WERI-Rb-1 (cell line): ENCODE data around the gene FBXW5.

Experiments
- DNase-seq: peaks from one replicate; pipeline ENCODE4 v3.0.0-alpha.2; 2020
- H3K27ac ChIP-seq: fragments of 250-450 bp; sonication (Bioruptor Pico); 2 replicates; pipeline ENCODE4 v1.5.1; 2020; ENCODE audit warnings: mild to moderate bottlenecking, moderate library complexity
- H3K27me3 ChIP-seq: fragments of 250-450 bp; sonication (Bioruptor Pico); 2 replicates; pipeline ENCODE4 v1.5.1; 2021; ENCODE audit warnings: mild to moderate bottlenecking, low read depth, moderate library complexity; ENCODE audit not compliant: insufficient read depth, severe bottlenecking
- H3K36me3 ChIP-seq: fragments of 250-450 bp; sonication (Bioruptor Pico); 2 replicates; pipeline ENCODE4 v1.5.1; 2020; ENCODE audit warnings: mild to moderate bottlenecking, moderate library complexity
- H3K4me3 ChIP-seq: 2 replicates; pipeline ENCODE4 v1.5.1; 2011; ENCODE audit warnings: low read depth, mild to moderate bottlenecking, control low read depth, low read length
- H3K9me3 ChIP-seq: fragments of 250-450 bp; sonication (Bioruptor Pico); 2 replicates; pipeline ENCODE4 v1.5.1; 2021; ENCODE audit warnings: mild to moderate bottlenecking, moderate library complexity; ENCODE audit not compliant: severe bottlenecking
- TF ChIP-seq, protein P1 (sequence below): IDR thresholded peaks from 2 replicates; pipeline ENCODE4 v1.5.1; 2011; ENCODE audit warnings: low read depth, mild to moderate bottlenecking, control low read depth, inconsistent platforms, low read length

The FBXW5 gene

DNA sequence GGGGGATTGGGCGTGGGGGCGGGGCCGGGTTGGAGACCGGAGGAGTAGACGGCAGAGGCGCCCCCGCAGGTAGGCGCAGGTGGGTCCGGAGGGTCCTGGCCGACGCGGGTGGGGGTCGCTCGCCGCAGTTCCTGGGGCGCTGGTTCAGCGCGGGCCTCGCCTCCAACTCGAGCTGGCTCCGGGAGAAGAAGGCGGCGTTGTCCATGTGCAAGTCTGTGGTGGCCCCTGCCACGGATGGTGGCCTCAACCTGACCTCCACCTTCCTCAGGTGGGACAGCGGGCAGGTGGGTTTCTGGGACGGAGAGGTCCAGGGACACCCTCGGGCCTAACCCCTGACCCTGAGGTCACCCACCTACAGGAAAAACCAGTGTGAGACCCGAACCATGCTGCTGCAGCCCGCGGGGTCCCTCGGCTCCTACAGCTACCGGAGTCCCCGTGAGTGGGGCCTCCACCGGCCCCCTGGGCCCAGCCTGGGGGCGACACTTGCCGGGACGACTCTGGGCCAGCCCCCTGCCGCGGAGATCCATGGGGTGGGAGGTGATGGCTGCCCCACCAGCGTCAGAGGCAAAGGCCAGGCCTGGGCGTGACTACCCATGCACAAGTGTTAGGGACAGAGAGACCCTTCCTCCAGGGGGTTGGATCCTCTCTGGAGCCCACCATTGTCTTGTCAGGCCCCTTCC is 34.5 kb upstream of the FBXW5 start:
- Histone ChIP-seq H3K9me3 (no peaks in the 10 kb centered on the region), H3K4me3 (no peak overlapping the region), H3K36me3 (no peaks in the 10 kb centered on the region), H3K27me3 (no peaks in the 10 kb centered on the region), H3K27ac (no peak overlapping the region)
- no peak for DNase-seq
- TF ChIP-seq, protein P1, sequence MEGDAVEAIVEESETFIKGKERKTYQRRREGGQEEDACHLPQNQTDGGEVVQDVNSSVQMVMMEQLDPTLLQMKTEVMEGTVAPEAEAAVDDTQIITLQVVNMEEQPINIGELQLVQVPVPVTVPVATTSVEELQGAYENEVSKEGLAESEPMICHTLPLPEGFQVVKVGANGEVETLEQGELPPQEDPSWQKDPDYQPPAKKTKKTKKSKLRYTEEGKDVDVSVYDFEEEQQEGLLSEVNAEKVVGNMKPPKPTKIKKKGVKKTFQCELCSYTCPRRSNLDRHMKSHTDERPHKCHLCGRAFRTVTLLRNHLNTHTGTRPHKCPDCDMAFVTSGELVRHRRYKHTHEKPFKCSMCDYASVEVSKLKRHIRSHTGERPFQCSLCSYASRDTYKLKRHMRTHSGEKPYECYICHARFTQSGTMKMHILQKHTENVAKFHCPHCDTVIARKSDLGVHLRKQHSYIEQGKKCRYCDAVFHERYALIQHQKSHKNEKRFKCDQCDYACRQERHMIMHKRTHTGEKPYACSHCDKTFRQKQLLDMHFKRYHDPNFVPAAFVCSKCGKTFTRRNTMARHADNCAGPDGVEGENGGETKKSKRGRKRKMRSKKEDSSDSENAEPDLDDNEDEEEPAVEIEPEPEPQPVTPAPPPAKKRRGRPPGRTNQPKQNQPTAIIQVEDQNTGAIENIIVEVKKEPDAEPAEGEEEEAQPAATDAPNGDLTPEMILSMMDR: no peak

- Histone ChIP-seq H3K36me3 (no peaks in the 10 kb centered on the region), H3K27me3 (no peaks in the 10 kb centered on the region), H3K27ac (no peak overlapping the region), H3K9me3 (no peaks in the 10 kb centered on the region), H3K4me3 (no peak overlapping the region)
- TF ChIP-seq, protein P1: no peak
- no peak for DNase-seq
Observed at GRCh38 chr9:136978073-136978864, 33.7 kb upstream of the FBXW5 start.

DNA sequence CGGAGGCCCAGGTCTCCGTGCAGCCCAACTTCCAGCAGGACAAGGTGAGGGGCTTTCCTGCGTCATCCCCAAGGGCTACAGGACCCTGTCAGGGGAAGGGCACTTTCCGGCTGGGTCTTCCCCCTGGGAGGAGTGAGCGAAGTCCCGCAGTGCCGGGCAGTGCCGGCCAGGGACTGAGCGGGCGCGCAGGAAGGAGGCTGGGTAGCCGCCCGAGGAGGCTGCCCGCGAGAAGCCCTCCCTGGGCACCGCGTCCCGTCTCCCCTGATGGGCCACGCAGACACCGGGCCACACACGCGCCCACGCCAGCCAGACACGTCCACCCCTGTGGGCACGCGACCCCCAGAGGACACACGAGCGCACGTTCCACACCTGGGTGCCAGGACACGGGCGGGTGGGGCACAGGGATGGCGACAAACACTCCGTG is 33.1 kb upstream of the FBXW5 start:
- Histone ChIP-seq H3K27ac (no peak overlapping the region), H3K27me3 (no peaks in the 10 kb centered on the region), H3K4me3 (no peak overlapping the region), H3K9me3 (no peaks in the 10 kb centered on the region), H3K36me3 (no peaks in the 10 kb centered on the region)
- DNase-seq: no peak
- TF ChIP-seq, protein P1: no peak

DNA sequence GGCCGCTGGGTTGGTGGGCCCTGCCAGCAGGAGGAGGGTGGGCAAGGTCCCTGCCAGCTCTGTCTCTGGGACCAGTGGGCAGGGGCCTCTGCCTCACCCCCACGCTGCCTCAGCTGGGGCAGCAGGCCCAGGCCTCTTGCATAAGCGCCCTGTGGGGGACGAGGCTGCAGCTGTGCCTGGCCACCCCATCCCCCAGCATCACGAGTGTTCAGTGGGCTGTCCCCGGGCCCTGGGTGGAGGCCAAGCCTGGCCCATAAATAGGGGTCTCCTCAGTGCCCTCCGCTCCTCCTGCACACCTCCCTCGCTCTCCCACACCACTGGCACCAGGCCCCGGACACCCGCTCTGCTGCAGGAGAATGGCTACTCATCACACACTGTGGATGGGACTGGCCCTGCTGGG is 32.7 kb upstream of the FBXW5 start, which contains the start of gene PTGDS:
Gene PTGDS (plus strand): TSS at position 282 of the 400 bp plus-strand sequence. CDS start 75 bp downstream, at position 357.
- Histone ChIP-seq H3K27ac (no peak within 1 kb of the TSS), H3K27me3 (no peaks in the 10 kb centered on the region), H3K36me3 (no peaks in the 10 kb centered on the region), H3K9me3 (no peaks in the 10 kb centered on the region), H3K4me3 (no peak within 1 kb of the TSS)
- TF ChIP-seq, protein P1: no peak
- DNase-seq: no peak

GRCh38 chr9:136975644-136976043 is 31.1 kb upstream of the FBXW5 start:
- peak; percentile 49 for DNase-seq

More at GRCh38 chr9:136975644-136976043, 31.1 kb upstream of the FBXW5 start:
- no peaks in the 10 kb centered on the region for H3K9me3 ChIP-seq
- H3K27ac ChIP-seq: no peak overlapping the region
- no peaks in the 10 kb centered on the region for H3K36me3 ChIP-seq
- H3K27me3 ChIP-seq: no peaks in the 10 kb centered on the region
- no peak overlapping the region for H3K4me3 ChIP-seq
- TF ChIP-seq, protein P1: peak; percentile 60
